Natural killer cell (primary cell): ENCODE results near the gene DPP7. TPM values are rescaled to one million over a fixed set of nuclear protein-coding genes. Genes with fewer than 3 reads are reported as not detected.

Experiments used
- ATAC-seq, 3 donors: fragments of 150-1000 bp in 2 of 3; fragments of 200-7000 bp in 1 of 3; cut with Tn5 transposase; 1 replicate in 1 of 3; 2 replicates in 2 of 3; pipeline ENCODE4 v1.10.0; 2021; ENCODE audit warnings: mild to moderate bottlenecking in 2 of 3, moderate library complexity in 2 of 3
- DNase-seq, 2 donors: peaks; one replicate each; pipeline versions ENCODE4 v3.0.0 to v3.0.0-alpha.2; 2013 to 2021; ENCODE audit warnings: mixed read lengths in 1 of 2
- H3K27ac ChIP-seq: one replicate; pipeline ENCODE4 v1.5.1; 2013; ENCODE audit warnings: mild to moderate bottlenecking, low read length
- H3K27me3 ChIP-seq: one replicate; pipeline ENCODE4 v1.6.1; 2013; ENCODE audit warnings: low read length; ENCODE audit not compliant: control insufficient read depth, insufficient read depth
- H3K36me3 ChIP-seq: one replicate; pipeline ENCODE4 v1.6.1; 2013; ENCODE audit warnings: low read length; ENCODE audit not compliant: control insufficient read depth, insufficient read depth
- H3K4me1 ChIP-seq: one replicate; pipeline ENCODE4 v1.6.1; 2013; ENCODE audit warnings: low read length; ENCODE audit not compliant: control insufficient read depth, insufficient read depth
- H3K4me3 ChIP-seq: one replicate; pipeline ENCODE4 v1.5.1; 2013; ENCODE audit warnings: low read length
- H3K9me3 ChIP-seq: one replicate; pipeline ENCODE4 v1.6.1; 2013; ENCODE audit warnings: low read length; ENCODE audit not compliant: control insufficient read depth, insufficient read depth
- H3K27ac Mint-ChIP-seq, 2 donors: one replicate each; pipeline ENCODE4 v1.8.0; 2022; ENCODE audit warnings: mild to moderate bottlenecking in 2 of 2, mixed read lengths in 2 of 2, moderate library complexity in 1 of 2
- H3K27me3 Mint-ChIP-seq, 2 donors: one replicate each; pipeline ENCODE4 v1.8.0; 2022; ENCODE audit warnings: low read depth in 2 of 2, mixed read lengths in 2 of 2
- H3K36me3 Mint-ChIP-seq: one replicate; pipeline ENCODE4 v1.8.0; 2022; ENCODE audit warnings: mixed read lengths
- H3K4me1 Mint-ChIP-seq, 2 donors: one replicate each; pipeline ENCODE4 v1.8.0; 2022; ENCODE audit warnings: mixed read lengths in 2 of 2
- H3K4me3 Mint-ChIP-seq: one replicate; pipeline ENCODE4 v1.8.0; 2022; ENCODE audit warnings: mild to moderate bottlenecking, moderate library complexity, mixed read lengths
- H3K9me3 Mint-ChIP-seq, 2 donors: one replicate each; pipeline ENCODE4 v1.8.0; 2022; ENCODE audit warnings: mixed read lengths in 2 of 2
- WGBS: methylation state at CpG from one replicate; pipeline ENCODE4 v1.1.7; 2013; ENCODE audit warnings: missing lambda C conversion rate; ENCODE audit not compliant: insufficient coverage; 5-methylcytosine and 5-hydroxymethylcytosine counted together
- intact Hi-C: fragments of 100-400 bp; cut with micrococcal nuclease; formaldehyde crosslinking; loops from one replicate; pipeline ENCODE4 v1.14.2; 2022
- total RNA-seq, 4 donors: library from RNA; stranded (reverse); fragments of 120-200 nt in 1 of 4; gene quantifications; one replicate each; pipeline versions ENCODE4 v1.2.3 to v1.2.4, GENCODE V29; 2013 to 2022
- TF ChIP-seq, protein P1 (sequence below): fragments of 200-600 bp; IDR thresholded peaks from one replicate; pipeline ENCODE4 v1.8.0; 2022; ENCODE audit warnings: antibody characterized with exemption

The DPP7 gene
- total RNA-seq, 3 donors from 2014 or later (not counting 1 experiment from before 2014, with no cell fraction given), result 233 to 264 (median 251) TPM

DNA sequence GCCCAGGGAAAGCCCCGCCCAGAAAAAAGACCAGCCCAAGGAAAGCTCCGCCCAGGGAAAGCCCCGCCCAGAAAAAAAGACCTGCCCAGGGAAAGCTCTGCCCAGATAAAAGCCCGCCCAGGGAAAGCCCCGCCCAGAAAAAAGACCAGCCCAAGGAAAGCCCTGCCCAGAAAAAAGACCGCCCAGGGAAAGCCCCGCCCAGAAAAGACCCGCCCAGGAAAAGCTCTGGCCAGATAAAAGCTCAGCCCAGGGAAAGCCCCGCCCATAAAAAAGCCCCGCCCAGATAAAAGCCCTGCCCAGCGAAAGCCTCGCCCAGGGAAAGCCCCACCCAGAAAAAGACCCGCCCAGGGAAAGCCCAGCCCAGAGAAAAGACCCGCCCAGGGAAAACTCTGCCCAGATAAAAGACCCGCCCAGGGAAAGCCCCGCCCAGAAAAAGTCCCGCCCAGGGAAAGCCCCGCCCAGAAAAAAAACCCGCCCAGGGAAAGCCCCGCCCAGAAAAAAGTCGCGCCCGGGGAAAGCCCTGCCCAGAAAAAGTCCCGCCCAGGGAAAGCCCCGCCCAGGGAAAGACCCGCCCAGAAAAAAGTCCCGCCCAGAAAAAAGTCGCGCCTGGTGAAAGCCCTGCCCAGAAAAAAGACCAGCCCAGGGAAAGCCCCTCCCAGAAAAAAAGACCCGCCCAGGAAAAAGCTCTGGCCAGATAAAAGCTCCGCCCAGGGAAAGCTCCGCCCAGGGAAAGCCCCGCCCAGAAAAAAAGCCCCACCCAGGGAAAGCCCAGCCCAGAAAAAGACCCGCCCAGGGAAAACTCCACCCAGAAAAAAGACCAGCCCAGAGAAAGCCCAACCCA, 36.3 kb upstream of the DPP7 start:
- Mint-ChIP-seq H3K4me1 (no peaks in the 10 kb centered on the region), H3K36me3 (no peaks in the 10 kb centered on the region), H3K9me3 (no peaks in the 10 kb centered on the region), H3K27ac (peak overlapping the region in 1 of 2 donors; percentile 48), H3K4me3 (no peak overlapping the region), H3K27me3 (peaks cover 0 to 8% of the 10 kb centered on the region in 2 donors)
- 27% methylated on average over 33 of the region's 34 CpGs for WGBS
- Histone ChIP-seq H3K4me1 (peaks cover 8% of the 10 kb centered on the region), H3K27ac (no peak overlapping the region), H3K36me3 (no peaks in the 10 kb centered on the region), H3K9me3 (no peaks in the 10 kb centered on the region), H3K4me3 (no peak overlapping the region), H3K27me3 (no peaks in the 10 kb centered on the region)
- TF ChIP-seq, protein P1, sequence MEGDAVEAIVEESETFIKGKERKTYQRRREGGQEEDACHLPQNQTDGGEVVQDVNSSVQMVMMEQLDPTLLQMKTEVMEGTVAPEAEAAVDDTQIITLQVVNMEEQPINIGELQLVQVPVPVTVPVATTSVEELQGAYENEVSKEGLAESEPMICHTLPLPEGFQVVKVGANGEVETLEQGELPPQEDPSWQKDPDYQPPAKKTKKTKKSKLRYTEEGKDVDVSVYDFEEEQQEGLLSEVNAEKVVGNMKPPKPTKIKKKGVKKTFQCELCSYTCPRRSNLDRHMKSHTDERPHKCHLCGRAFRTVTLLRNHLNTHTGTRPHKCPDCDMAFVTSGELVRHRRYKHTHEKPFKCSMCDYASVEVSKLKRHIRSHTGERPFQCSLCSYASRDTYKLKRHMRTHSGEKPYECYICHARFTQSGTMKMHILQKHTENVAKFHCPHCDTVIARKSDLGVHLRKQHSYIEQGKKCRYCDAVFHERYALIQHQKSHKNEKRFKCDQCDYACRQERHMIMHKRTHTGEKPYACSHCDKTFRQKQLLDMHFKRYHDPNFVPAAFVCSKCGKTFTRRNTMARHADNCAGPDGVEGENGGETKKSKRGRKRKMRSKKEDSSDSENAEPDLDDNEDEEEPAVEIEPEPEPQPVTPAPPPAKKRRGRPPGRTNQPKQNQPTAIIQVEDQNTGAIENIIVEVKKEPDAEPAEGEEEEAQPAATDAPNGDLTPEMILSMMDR, result no peak
- DNase-seq (peak in 1 of 2 donors; percentile 66), ATAC-seq (peak in 2 of 3 donors; percentile 21 to 40)
- intact Hi-C loops, result loop anchor here (2.0 kb wide), 1 partner anchor 42 kb away; no protein-coding TSS in a partner anchor

DNA sequence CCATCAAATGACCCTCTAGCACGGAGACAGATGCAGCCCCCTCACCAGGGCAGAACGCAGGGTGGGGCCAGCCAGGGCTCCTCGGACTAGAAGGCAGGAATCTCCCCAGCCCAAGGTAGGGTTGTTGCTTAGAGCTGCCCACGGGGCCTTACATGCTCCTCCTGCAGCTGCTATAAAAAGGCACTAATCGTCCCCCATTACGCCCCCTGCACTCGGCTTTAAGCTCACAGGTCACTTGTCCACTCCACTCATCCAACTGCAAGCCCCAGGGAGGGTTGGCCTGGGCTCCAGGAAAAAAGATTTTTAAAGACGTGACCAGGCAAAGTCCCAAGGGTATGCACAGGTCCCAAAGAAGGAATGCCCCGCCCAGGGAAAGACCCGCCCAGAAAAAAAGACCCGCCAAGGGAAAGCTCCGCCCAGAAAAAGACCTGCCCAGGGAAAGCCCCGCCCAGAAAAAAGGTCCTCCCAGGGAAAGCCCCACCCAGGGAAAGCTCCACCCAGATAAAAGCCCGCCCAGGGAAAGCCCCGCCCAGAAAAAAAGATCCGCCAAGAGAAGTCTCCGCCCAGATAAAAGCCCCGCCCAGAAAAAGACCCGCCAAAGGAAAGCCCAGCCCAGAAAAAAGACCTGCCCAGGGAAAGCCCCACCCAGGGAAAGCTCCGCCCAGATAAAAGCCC, 35.5 kb upstream of the DPP7 start:
- Histone ChIP-seq H3K9me3 (no peaks in the 10 kb centered on the region), H3K4me3 (no peak overlapping the region), H3K4me1 (peaks cover 8% of the 10 kb centered on the region), H3K27ac (no peak overlapping the region), H3K36me3 (no peaks in the 10 kb centered on the region), H3K27me3 (no peaks in the 10 kb centered on the region)
- TF ChIP-seq, protein P1, result no peak
- Mint-ChIP-seq H3K36me3 (no peaks in the 10 kb centered on the region), H3K4me3 (no peak overlapping the region), H3K27me3 (peaks cover 0 to 8% of the 10 kb centered on the region in 2 donors), H3K27ac (no peak overlapping the region), H3K9me3 (no peaks in the 10 kb centered on the region), H3K4me1 (no peaks in the 10 kb centered on the region)
- DNase-seq, result no peak
- intact Hi-C loops, result loop anchor here (2.0 kb wide), 1 partner anchor 41 kb away; no protein-coding TSS in a partner anchor
- no peak for ATAC-seq
- WGBS, result 59% methylated on average over 20 of the region's 20 CpGs

DNA sequence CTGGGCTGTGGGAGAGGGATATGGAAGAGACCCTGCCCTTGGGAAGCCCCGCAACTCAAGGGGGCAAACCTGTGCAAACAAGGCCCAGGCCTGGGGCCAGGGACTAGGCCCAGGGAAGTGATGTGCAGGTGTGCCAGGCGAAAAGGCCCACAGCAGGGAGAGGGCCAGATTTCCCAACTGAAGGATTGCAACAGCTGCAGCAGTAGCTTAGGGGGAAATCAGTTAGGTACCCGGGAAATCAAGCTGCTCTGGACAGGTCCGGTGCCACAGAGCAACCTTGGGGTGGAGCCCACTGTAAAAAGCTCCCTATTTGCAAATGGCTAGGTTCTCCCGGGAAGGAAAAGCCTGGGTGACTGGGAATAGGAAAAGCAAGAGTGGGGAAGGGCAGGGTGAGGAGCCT, 34.8 kb upstream of the DPP7 start:
- Histone ChIP-seq H3K4me3 (no peak overlapping the region), H3K36me3 (no peaks in the 10 kb centered on the region), H3K9me3 (no peaks in the 10 kb centered on the region), H3K27ac (no peak overlapping the region), H3K4me1 (peaks cover 8% of the 10 kb centered on the region), H3K27me3 (no peaks in the 10 kb centered on the region)
- no peak for DNase-seq
- Mint-ChIP-seq H3K4me3 (no peak overlapping the region), H3K27ac (no peak overlapping the region), H3K27me3 (peaks cover 0 to 8% of the 10 kb centered on the region in 2 donors), H3K36me3 (no peaks in the 10 kb centered on the region), H3K9me3 (no peaks in the 10 kb centered on the region), H3K4me1 (no peaks in the 10 kb centered on the region)
- TF ChIP-seq, protein P1, result no peak
- 94% methylated on average over 5 of the region's 5 CpGs for whole genome bisulfite sequencing
- ATAC-seq, result no peak
- intact Hi-C loops, result no loop called here
